ENCODE results near the gene MLLT3.

GRCh38 chr9:20407013-20407412, 215.3 kb downstream of the MLLT3 start:
- TF ChIP-seq CTCF (conservative IDR thresholded peaks at IDR 0.05 in 1 of 2, IDR thresholded peaks at IDR 0.05 in 1 of 2; ENCODE audit: low read depth in 1 of 2, low read length in 2 of 2) (peak in 1 of 2 donors; percentile 14), EZH2 (IDR thresholded peaks at IDR 0.05; ENCODE audit: low read length, missing control alignments) (no peak)
